K562 (cell line): ENCODE results near the gene GOLGA2. TPM values are rescaled to one million over a fixed set of nuclear protein-coding genes. Genes with fewer than 3 reads are reported as not detected.

Source experiments
- DIDO1 ChIP-seq: fragments of 450-650 bp; IDR thresholded peaks from 2 replicates; pipeline ENCODE4 v1.6.1; 2016; ENCODE audit warnings: low read depth, missing biosample characterization, missing genetic modification characterization
- DMBX1 ChIP-seq: fragments of 250-450 bp; sonication (Bioruptor Pico); IDR thresholded peaks from 2 replicates; pipeline ENCODE4 v1.8.0; 2022; ENCODE audit warnings: inconsistent platforms, mild to moderate bottlenecking, moderate library complexity, borderline replicate concordance
- GATAD2B ChIP-seq: fragments of 450-650 bp; IDR thresholded peaks from 2 replicates; pipeline ENCODE4 v1.6.1; 2017; ENCODE audit warnings: mild to moderate bottlenecking, borderline replicate concordance
- JUN ChIP-seq, 2 experiments: sonication (generic) in 1 of 2; formaldehyde crosslinking in 1 of 2; IDR thresholded peaks; 2 replicates each; pipeline versions ENCODE4 v1.6.1 to v1.8.0; 2012 to 2022; ENCODE audit warnings: borderline replicate concordance in 2 of 2, mild to moderate bottlenecking in 2 of 2, improper control_type of control experiment in 1 of 2, low read depth in 1 of 2, low read length in 1 of 2, missing genetic modification reagents in 1 of 2
- NR4A1 ChIP-seq, 2 experiments: fragments of 250-450 bp in 1 of 2; fragments of 450-650 bp in 1 of 2; sonication (Bioruptor Pico) in 1 of 2; IDR thresholded peaks; 2 replicates each; pipeline versions ENCODE4 v1.4.0 to v1.6.1; 2016 to 2020; ENCODE audit warnings: mild to moderate bottlenecking in 2 of 2, missing compliant biosample characterization in 1 of 2, missing genetic modification characterization in 1 of 2, moderate library complexity in 1 of 2
- PATZ1 ChIP-seq: fragments of 250-450 bp; sonication (Bioruptor Pico); IDR thresholded peaks from 2 replicates; pipeline ENCODE4 v1.5.0; 2020; ENCODE audit warnings: mild to moderate bottlenecking, borderline replicate concordance
- RBM25 ChIP-seq: fragments of 200-400 bp; formaldehyde crosslinking; IDR thresholded peaks from 2 replicates; pipeline ENCODE4 v1.6.1; 2018; ENCODE audit warnings: low read length, low read depth, moderate library complexity; ENCODE audit not compliant: severe bottlenecking
- SNIP1 ChIP-seq: fragments of 450-650 bp; IDR thresholded peaks from 2 replicates; pipeline ENCODE4 v1.7.1; 2017; ENCODE audit warnings: low read depth, mild to moderate bottlenecking
- TARDBP ChIP-seq: fragments of 450-650 bp; IDR thresholded peaks from 2 replicates; pipeline ENCODE4 v1.6.1; 2016
- U2AF2 ChIP-seq: fragments of 200-400 bp; formaldehyde crosslinking; optimal IDR thresholded peaks from 2 replicates; pipeline ENCODE3; 2017; ENCODE audit warnings: low read depth, mild to moderate bottlenecking, low read length
- ZNF586 ChIP-seq: fragments of 450-650 bp; formaldehyde crosslinking; conservative IDR thresholded peaks from 2 replicates; pipeline ENCODE4 v1.4.0; 2020; ENCODE audit warnings: mild to moderate bottlenecking, moderate library complexity
- polyA plus RNA-seq, 8 experiments: library from polyadenylated mRNA; depleted of rRNA in 4 of 8; stranded (reverse) in 5 of 8; unstranded in 3 of 8; fragments of >200 nt; fragmentation: Nextera tagmentation in 2 of 8; fragmentation: Illumina TruSeq in 1 of 8; extraction: Ambion mirVana in 2 of 8; extraction: Trizol in 1 of 8; gene quantifications; 2 replicates each; pipeline versions ENCODE4 v1.2.1 to v1.2.3, GENCODE V29; 2011 to 2014; ENCODE audit warnings: inconsistent platforms in 1 of 8, missing spikeins in 1 of 8
- total RNA-seq, 7 experiments: library from RNA; depleted of rRNA in 6 of 7; stranded (reverse); fragments of >200 nt in 6 of 7; fragmentation: Illumina TruSeq in 2 of 7; extraction: Trizol in 2 of 7; gene quantifications; 2 replicates each; pipeline versions ENCODE4 v1.2.1 to v1.2.3, GENCODE V29; 2011 to 2021; ENCODE audit warnings: low replicate concordance in 1 of 7
- TF ChIP-seq, protein P1 (sequence below), 2 experiments: fragments of 250-450 bp in 1 of 2; fragments of 450-650 bp in 1 of 2; sonication (Bioruptor Pico) in 1 of 2; IDR thresholded peaks; 2 replicates each; pipeline versions ENCODE4 v1.6.1 to v1.8.0; 2016 to 2021; ENCODE audit warnings: mild to moderate bottlenecking in 2 of 2, moderate library complexity in 2 of 2, missing compliant biosample characterization in 1 of 2, missing genetic modification characterization in 1 of 2
- TF ChIP-seq, protein P2 (sequence below): sonication (generic); formaldehyde crosslinking; IDR thresholded peaks from 2 replicates; pipeline ENCODE4 v1.8.1; 2023; ENCODE audit warnings: mild to moderate bottlenecking, missing genetic modification reagents
- TF ChIP-seq, protein P3 (sequence below): sonication (generic); formaldehyde crosslinking; IDR thresholded peaks from 2 replicates; pipeline ENCODE4 v1.8.1; 2023; ENCODE audit warnings: mild to moderate bottlenecking, missing genetic modification reagents
- TF ChIP-seq, protein P4 (sequence below): fragments of 250-450 bp; sonication (Bioruptor Pico); IDR thresholded peaks from 2 replicates; pipeline ENCODE4 v1.5.0; 2021; ENCODE audit warnings: mild to moderate bottlenecking, borderline replicate concordance

GOLGA2 gene
- total and polyA plus RNA-seq, 9 of the 15 experiments (the other 6 are each of a cell fraction or from before 2014, with no cell fraction given) = 15.7 to 138 (median 76.0) TPM

GRCh38 chr9:128254855-128255759 is 20.7 kb downstream of the GOLGA2 start (continued):
- TF ChIP-seq PATZ1 (CRISPR knock-in tag) = no peak
- TF ChIP-seq, protein P1, sequence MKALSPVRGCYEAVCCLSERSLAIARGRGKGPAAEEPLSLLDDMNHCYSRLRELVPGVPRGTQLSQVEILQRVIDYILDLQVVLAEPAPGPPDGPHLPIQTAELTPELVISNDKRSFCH (CRISPR knock-in tag; IDR thresholded peaks at IDR 0.05) = no peak
- TF ChIP-seq, protein P1 (tag; IDR thresholded peaks at IDR 0.05) = no peak
- peak; percentile 8; the same call in 1 of the 2 replicates for TF ChIP-seq NR4A1 (CRISPR knock-in tag; IDR thresholded peaks at IDR 0.05)
- no peak for TF ChIP-seq NR4A1 (tag; IDR thresholded peaks at IDR 0.05)
- TF ChIP-seq JUN (IDR thresholded peaks at IDR 0.05; ENCODE audit: borderline replicate concordance, low read depth, low read length) = no peak
- no peak for TF ChIP-seq JUN (CRISPR knock-in tag; IDR thresholded peaks at IDR 0.05; ENCODE audit: borderline replicate concordance)
- no peak for TF ChIP-seq GATAD2B
- no peak for TF ChIP-seq DIDO1
- TF ChIP-seq DMBX1 (CRISPR knock-in tag) = no peak; the same call in 1 of the 2 replicates
- TF ChIP-seq TARDBP = no peak
- TF ChIP-seq, protein P2, sequence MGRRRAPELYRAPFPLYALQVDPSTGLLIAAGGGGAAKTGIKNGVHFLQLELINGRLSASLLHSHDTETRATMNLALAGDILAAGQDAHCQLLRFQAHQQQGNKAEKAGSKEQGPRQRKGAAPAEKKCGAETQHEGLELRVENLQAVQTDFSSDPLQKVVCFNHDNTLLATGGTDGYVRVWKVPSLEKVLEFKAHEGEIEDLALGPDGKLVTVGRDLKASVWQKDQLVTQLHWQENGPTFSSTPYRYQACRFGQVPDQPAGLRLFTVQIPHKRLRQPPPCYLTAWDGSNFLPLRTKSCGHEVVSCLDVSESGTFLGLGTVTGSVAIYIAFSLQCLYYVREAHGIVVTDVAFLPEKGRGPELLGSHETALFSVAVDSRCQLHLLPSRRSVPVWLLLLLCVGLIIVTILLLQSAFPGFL (CRISPR knock-in tag) = no peak
- TF ChIP-seq, protein P3, sequence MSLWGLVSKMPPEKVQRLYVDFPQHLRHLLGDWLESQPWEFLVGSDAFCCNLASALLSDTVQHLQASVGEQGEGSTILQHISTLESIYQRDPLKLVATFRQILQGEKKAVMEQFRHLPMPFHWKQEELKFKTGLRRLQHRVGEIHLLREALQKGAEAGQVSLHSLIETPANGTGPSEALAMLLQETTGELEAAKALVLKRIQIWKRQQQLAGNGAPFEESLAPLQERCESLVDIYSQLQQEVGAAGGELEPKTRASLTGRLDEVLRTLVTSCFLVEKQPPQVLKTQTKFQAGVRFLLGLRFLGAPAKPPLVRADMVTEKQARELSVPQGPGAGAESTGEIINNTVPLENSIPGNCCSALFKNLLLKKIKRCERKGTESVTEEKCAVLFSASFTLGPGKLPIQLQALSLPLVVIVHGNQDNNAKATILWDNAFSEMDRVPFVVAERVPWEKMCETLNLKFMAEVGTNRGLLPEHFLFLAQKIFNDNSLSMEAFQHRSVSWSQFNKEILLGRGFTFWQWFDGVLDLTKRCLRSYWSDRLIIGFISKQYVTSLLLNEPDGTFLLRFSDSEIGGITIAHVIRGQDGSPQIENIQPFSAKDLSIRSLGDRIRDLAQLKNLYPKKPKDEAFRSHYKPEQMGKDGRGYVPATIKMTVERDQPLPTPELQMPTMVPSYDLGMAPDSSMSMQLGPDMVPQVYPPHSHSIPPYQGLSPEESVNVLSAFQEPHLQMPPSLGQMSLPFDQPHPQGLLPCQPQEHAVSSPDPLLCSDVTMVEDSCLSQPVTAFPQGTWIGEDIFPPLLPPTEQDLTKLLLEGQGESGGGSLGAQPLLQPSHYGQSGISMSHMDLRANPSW (CRISPR knock-in tag) = no peak; the same call in 1 of the 2 replicates
- peak; percentile 39; the same call in 1 of the 2 replicates for TF ChIP-seq ZNF586 (CRISPR knock-in tag)
- no peak for TF ChIP-seq U2AF2
- no peak for TF ChIP-seq RBM25
- TF ChIP-seq SNIP1 = no peak
- TF ChIP-seq, protein P4, sequence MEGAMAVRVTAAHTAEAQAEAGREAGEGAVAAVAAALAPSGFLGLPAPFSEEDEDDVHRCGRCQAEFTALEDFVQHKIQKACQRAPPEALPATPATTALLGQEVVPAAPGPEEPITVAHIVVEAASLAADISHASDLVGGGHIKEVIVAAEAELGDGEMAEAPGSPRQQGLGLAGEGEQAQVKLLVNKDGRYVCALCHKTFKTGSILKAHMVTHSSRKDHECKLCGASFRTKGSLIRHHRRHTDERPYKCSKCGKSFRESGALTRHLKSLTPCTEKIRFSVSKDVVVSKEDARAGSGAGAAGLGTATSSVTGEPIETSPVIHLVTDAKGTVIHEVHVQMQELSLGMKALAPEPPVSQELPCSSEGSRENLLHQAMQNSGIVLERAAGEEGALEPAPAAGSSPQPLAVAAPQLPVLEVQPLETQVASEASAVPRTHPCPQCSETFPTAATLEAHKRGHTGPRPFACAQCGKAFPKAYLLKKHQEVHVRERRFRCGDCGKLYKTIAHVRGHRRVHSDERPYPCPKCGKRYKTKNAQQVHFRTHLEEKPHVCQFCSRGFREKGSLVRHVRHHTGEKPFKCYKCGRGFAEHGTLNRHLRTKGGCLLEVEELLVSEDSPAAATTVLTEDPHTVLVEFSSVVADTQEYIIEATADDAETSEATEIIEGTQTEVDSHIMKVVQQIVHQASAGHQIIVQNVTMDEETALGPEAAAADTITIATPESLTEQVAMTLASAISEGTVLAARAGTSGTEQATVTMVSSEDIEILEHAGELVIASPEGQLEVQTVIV (CRISPR knock-in tag) = no peak
